Measurements from ENCODE around the gene CTNND2.

The CTNND2 gene

DNA sequence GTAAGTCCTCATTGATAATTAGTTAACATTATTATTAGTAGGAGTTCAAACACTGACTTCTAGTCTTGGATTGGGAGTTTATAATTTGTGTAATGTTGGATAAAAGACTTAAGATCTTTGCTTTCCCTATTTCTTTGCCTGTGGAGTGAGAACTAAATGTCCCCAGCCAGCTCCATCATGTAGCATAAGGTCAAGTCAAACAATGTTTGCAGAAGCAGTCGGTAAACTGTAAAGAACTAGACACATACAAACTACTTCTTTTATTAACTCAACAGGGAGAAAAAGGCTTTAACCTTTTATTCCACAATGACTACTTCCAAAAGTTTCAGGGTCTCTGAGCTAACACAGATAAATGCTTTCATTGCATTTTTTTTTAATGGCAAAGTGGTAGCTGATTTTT, 192.3 kb downstream of the CTNND2 start:
- Histone ChIP-seq H3K4me1 (ENCODE audit: insufficient read depth, insufficient read length) (no peaks in the 10 kb centered on the region), H3K27me3 (ENCODE audit: insufficient read depth, insufficient read length) (no peaks in the 10 kb centered on the region), H3K9me3 (ENCODE audit: insufficient read depth, low read length) (no peaks in the 10 kb centered on the region), H3K4me3 (ENCODE audit: insufficient read length, low read depth) (no peak overlapping the region), H3K36me3 (ENCODE audit: insufficient read depth, insufficient read length, low read length) (no peaks in the 10 kb centered on the region), H3K9ac (ENCODE audit: insufficient read length, low read depth) (no peak overlapping the region)
- no peak for TF ChIP-seq YY1 (IDR thresholded peaks at IDR 0.05; ENCODE audit: insufficient read depth, insufficient read length)
- no peak for TF ChIP-seq ZNF274 (IDR thresholded peaks at IDR 0.05; ENCODE audit: low read depth, low read length)
- TF ChIP-seq SUZ12 (IDR thresholded peaks at IDR 0.05; ENCODE audit: extremely low read depth, insufficient read depth, insufficient read length), result no peak
- DNase-seq (ENCODE audit: low read depth, low spot score), result no peak

DNA sequence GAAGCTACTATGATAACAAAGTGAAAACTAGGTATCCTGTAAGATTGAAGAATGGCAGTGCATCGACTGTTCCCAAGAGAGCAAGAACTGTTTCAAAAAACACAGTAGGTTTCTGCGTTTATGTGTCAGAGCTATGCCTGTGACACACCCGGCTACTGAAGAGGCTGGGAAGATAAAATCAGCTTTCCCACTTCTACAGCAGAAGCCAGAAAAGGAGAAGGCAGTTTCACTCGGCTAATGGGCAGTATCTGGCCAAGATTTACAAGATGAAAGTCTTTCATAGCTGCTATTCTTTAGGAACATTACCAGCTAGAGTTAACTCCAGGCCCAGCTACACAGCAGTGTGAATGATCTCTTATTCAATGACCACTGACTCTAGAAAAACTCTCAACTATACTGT, 195.2 kb downstream of the CTNND2 start:
- H3K36me3 ChIP-seq (ENCODE audit: insufficient read depth, insufficient read length, low read length), result no peaks in the 10 kb centered on the region
- no peak overlapping the region for H3K9ac ChIP-seq (ENCODE audit: insufficient read length, low read depth)
- H3K27me3 ChIP-seq (ENCODE audit: insufficient read depth, insufficient read length), result no peaks in the 10 kb centered on the region
- no peaks in the 10 kb centered on the region for H3K4me1 ChIP-seq (ENCODE audit: insufficient read depth, insufficient read length)
- H3K4me3 ChIP-seq (ENCODE audit: insufficient read length, low read depth), result no peak overlapping the region
- no peak for TF ChIP-seq SUZ12 (IDR thresholded peaks at IDR 0.05; ENCODE audit: extremely low read depth, insufficient read depth, insufficient read length)
- TF ChIP-seq YY1 (IDR thresholded peaks at IDR 0.05; ENCODE audit: insufficient read depth, insufficient read length), result no peak
- no peak for TF ChIP-seq ZNF274 (IDR thresholded peaks at IDR 0.05; ENCODE audit: low read depth, low read length)
- DNase-seq (ENCODE audit: low read depth, low spot score), result no peak
- H3K9me3 ChIP-seq (ENCODE audit: insufficient read depth, low read length), result no peaks in the 10 kb centered on the region

DNA sequence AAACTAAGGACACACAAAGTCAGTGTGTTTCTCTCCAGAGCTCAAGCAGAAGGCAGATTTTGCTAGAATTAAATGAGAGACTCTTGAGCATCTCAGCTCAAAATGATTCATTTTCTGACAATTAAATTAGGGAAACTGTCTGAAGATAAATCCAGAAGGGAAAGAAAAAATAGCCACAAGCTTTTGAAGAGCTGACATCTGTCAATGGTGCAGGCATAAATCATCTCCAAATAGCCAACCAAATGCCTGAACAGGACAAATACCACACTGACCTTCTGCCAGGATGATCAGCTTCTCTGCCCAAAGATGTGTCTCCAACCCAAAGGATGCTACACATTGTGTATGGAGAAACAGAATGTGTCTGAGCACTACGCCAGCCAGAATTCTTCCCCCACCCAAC, 199.3 kb downstream of the CTNND2 start:
- H3K9me3 ChIP-seq (ENCODE audit: insufficient read depth, low read length), result no peaks in the 10 kb centered on the region
- no peak for DNase-seq (ENCODE audit: low read depth, low spot score)
- no peak overlapping the region for H3K4me3 ChIP-seq (ENCODE audit: insufficient read length, low read depth)
- H3K36me3 ChIP-seq (ENCODE audit: insufficient read depth, insufficient read length, low read length), result no peaks in the 10 kb centered on the region
- TF ChIP-seq SUZ12 (IDR thresholded peaks at IDR 0.05; ENCODE audit: extremely low read depth, insufficient read depth, insufficient read length) (no peak), YY1 (IDR thresholded peaks at IDR 0.05; ENCODE audit: insufficient read depth, insufficient read length) (no peak), ZNF274 (IDR thresholded peaks at IDR 0.05; ENCODE audit: low read depth, low read length) (no peak)
- no peaks in the 10 kb centered on the region for H3K27me3 ChIP-seq (ENCODE audit: insufficient read depth, insufficient read length)
- H3K9ac ChIP-seq (ENCODE audit: insufficient read length, low read depth), result no peak overlapping the region
- no peaks in the 10 kb centered on the region for H3K4me1 ChIP-seq (ENCODE audit: insufficient read depth, insufficient read length)

DNA sequence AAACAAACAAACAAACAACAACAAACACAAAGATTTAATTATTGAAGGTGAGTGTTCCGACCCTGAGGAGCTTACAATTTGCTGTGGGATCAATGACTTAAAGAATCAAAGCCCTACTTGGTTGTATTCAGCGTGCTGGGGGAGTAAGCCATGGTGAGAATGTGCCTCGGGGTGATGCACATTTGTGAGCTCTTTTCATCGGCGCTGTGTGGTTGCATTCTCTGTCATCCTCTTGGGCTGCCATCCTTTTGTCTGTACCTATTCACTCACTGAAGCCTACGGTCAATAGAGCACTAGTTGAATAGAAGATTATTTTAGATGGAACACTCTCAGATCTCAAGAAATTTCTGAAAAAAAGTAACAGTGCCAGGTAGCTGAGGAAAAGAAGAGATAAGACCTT, 203.9 kb downstream of the CTNND2 start:
- no peak overlapping the region for H3K9ac ChIP-seq (ENCODE audit: insufficient read length, low read depth)
- H3K27me3 ChIP-seq (ENCODE audit: insufficient read depth, insufficient read length), result no peaks in the 10 kb centered on the region
- DNase-seq (ENCODE audit: low read depth, low spot score), result no peak
- no peak overlapping the region for H3K4me3 ChIP-seq (ENCODE audit: insufficient read length, low read depth)
- TF ChIP-seq ZNF274 (IDR thresholded peaks at IDR 0.05; ENCODE audit: low read depth, low read length), result no peak
- no peak for TF ChIP-seq SUZ12 (IDR thresholded peaks at IDR 0.05; ENCODE audit: extremely low read depth, insufficient read depth, insufficient read length)
- TF ChIP-seq YY1 (IDR thresholded peaks at IDR 0.05; ENCODE audit: insufficient read depth, insufficient read length), result no peak
- no peaks in the 10 kb centered on the region for H3K4me1 ChIP-seq (ENCODE audit: insufficient read depth, insufficient read length)
- H3K9me3 ChIP-seq (ENCODE audit: insufficient read depth, low read length), result no peaks in the 10 kb centered on the region
- no peaks in the 10 kb centered on the region for H3K36me3 ChIP-seq (ENCODE audit: insufficient read depth, insufficient read length, low read length)

DNA sequence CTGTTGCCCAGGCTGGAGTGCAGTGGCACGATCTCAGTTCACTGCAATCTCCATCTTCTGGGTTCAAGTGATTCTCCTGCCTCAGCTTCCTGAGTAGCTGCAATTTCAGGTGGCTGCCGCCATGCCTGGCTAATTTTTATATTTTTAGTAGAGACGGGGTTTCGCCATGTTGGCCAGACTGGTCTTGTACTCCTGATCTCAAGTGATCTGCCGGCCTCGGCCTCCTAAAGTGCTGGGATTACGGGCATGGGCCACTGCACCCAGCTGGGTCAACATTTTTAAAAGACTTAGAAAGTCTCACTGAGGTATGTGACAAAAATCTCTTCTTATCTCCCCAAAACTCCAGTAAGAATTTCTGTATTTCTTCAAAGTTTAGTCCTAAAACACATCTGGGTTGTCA, 211.6 kb downstream of the CTNND2 start:
- Histone ChIP-seq H3K9me3 (ENCODE audit: insufficient read depth, low read length) (no peaks in the 10 kb centered on the region), H3K36me3 (ENCODE audit: insufficient read depth, insufficient read length, low read length) (no peaks in the 10 kb centered on the region), H3K9ac (ENCODE audit: insufficient read length, low read depth) (no peak overlapping the region), H3K4me1 (ENCODE audit: insufficient read depth, insufficient read length) (no peaks in the 10 kb centered on the region), H3K27me3 (ENCODE audit: insufficient read depth, insufficient read length) (no peaks in the 10 kb centered on the region), H3K4me3 (ENCODE audit: insufficient read length, low read depth) (no peak overlapping the region)
- DNase-seq (ENCODE audit: low read depth, low spot score), result no peak
- no peak for TF ChIP-seq SUZ12 (IDR thresholded peaks at IDR 0.05; ENCODE audit: extremely low read depth, insufficient read depth, insufficient read length)
- no peak for TF ChIP-seq ZNF274 (IDR thresholded peaks at IDR 0.05; ENCODE audit: low read depth, low read length)
- no peak for TF ChIP-seq YY1 (IDR thresholded peaks at IDR 0.05; ENCODE audit: insufficient read depth, insufficient read length)

DNA sequence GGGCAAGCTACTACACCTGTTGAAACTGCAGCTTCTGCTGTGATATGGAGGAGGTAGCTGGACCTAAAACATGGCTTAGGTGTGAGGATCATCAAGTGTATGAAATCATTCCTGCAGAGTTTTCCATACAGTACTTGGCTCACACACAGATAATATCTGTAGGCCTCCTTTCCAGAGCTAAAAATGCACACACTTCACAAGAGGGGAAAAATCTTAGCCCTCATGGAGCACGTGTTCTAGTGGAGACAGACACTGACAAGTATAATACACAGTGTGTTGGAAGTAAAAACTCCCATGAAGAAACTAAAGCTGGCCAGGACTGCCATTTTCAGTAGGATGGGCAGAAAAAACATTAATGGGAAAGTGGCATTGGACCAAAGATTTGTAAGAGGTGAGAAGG, 216.7 kb downstream of the CTNND2 start:
- Histone ChIP-seq H3K36me3 (ENCODE audit: insufficient read depth, insufficient read length, low read length) (no peaks in the 10 kb centered on the region), H3K9ac (ENCODE audit: insufficient read length, low read depth) (no peak overlapping the region), H3K4me3 (ENCODE audit: insufficient read length, low read depth) (no peak overlapping the region), H3K27me3 (ENCODE audit: insufficient read depth, insufficient read length) (no peaks in the 10 kb centered on the region), H3K4me1 (ENCODE audit: insufficient read depth, insufficient read length) (no peaks in the 10 kb centered on the region), H3K9me3 (ENCODE audit: insufficient read depth, low read length) (no peaks in the 10 kb centered on the region)
- TF ChIP-seq SUZ12 (IDR thresholded peaks at IDR 0.05; ENCODE audit: extremely low read depth, insufficient read depth, insufficient read length), result no peak
- no peak for TF ChIP-seq YY1 (IDR thresholded peaks at IDR 0.05; ENCODE audit: insufficient read depth, insufficient read length)
- no peak for TF ChIP-seq ZNF274 (IDR thresholded peaks at IDR 0.05; ENCODE audit: low read depth, low read length)
- no peak for DNase-seq (ENCODE audit: low read depth, low spot score)

DNA sequence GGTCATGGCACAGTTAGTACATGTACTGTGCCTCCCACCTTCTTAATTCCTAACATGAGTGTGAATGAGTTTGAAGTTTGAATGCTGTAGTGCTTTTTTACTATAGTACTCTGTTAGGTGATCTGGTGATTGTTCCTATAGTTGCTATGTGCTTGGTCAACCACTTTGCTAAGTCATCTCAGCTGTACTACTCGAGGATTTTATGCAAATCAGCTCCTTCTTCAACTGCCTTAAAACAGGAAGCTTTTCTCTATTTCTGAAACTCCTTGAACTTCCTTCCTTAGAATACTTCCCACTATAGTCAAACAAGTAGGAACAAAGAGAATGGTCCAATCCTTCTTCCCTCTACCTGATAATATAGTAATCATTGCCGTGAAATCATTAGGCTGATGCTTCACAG, 219.6 kb downstream of the CTNND2 start:
- no peak overlapping the region for H3K4me3 ChIP-seq (ENCODE audit: insufficient read length, low read depth)
- H3K36me3 ChIP-seq (ENCODE audit: insufficient read depth, insufficient read length, low read length), result no peaks in the 10 kb centered on the region
- no peaks in the 10 kb centered on the region for H3K9me3 ChIP-seq (ENCODE audit: insufficient read depth, low read length)
- TF ChIP-seq SUZ12 (IDR thresholded peaks at IDR 0.05; ENCODE audit: extremely low read depth, insufficient read depth, insufficient read length), result no peak
- no peak overlapping the region for H3K9ac ChIP-seq (ENCODE audit: insufficient read length, low read depth)
- H3K4me1 ChIP-seq (ENCODE audit: insufficient read depth, insufficient read length), result no peaks in the 10 kb centered on the region
- no peaks in the 10 kb centered on the region for H3K27me3 ChIP-seq (ENCODE audit: insufficient read depth, insufficient read length)
- no peak for DNase-seq (ENCODE audit: low read depth, low spot score)

DNA sequence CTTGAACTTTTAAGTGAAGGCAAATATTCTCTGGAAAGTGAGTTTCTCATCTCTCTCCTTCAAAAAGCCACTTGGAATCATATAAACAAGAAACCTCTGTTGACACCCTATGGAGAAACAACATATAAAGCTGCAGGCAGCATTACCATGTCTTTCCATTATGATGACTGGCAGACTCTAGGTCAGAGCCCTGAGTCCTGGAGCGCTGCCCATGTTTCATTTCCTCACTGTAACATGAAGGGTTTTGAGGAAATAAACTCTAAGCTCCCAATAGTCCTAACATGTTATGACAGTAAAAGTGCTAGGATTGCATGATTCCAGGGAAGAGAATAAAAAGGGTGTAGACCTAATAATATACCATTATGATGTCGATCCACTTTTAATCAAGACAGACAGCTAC, 220.6 kb downstream of the CTNND2 start:
- no peak for DNase-seq (ENCODE audit: low read depth, low spot score)
- H3K9ac ChIP-seq (ENCODE audit: insufficient read length, low read depth), result no peak overlapping the region
- no peaks in the 10 kb centered on the region for H3K36me3 ChIP-seq (ENCODE audit: insufficient read depth, insufficient read length, low read length)
- H3K27me3 ChIP-seq (ENCODE audit: insufficient read depth, insufficient read length), result no peaks in the 10 kb centered on the region
- no peak for TF ChIP-seq YY1 (IDR thresholded peaks at IDR 0.05; ENCODE audit: insufficient read depth, insufficient read length)
- no peak for TF ChIP-seq SUZ12 (IDR thresholded peaks at IDR 0.05; ENCODE audit: extremely low read depth, insufficient read depth, insufficient read length)
- TF ChIP-seq ZNF274 (IDR thresholded peaks at IDR 0.05; ENCODE audit: low read depth, low read length), result no peak
- no peaks in the 10 kb centered on the region for H3K9me3 ChIP-seq (ENCODE audit: insufficient read depth, low read length)
- H3K4me3 ChIP-seq (ENCODE audit: insufficient read length, low read depth), result no peak overlapping the region
- no peaks in the 10 kb centered on the region for H3K4me1 ChIP-seq (ENCODE audit: insufficient read depth, insufficient read length)
